Upper lobe of left lung (tissue), 4 donors: ENCODE results near the gene CRYBA4.

Source experiments
- EP300 ChIP-seq, 4 donors: sonication (generic); formaldehyde crosslinking; IDR thresholded peaks; one replicate each; pipeline ENCODE4 v1.5.1; 2017; ENCODE audit warnings: antibody characterized with exemption in 4 of 4, control low read depth in 2 of 4
- POLR2A ChIP-seq, 4 donors: fragments of 450-650 bp; IDR thresholded peaks; one replicate each; pipeline ENCODE4 v1.5.1; 2016 to 2017; ENCODE audit warnings: antibody characterized with exemption in 4 of 4, mild to moderate bottlenecking in 2 of 4
- TF ChIP-seq, protein P1 (sequence below), 6 experiments: fragments of 450-650 bp in 4 of 6; fragments of 200-600 bp in 2 of 6; sonication (generic) in 2 of 6; IDR thresholded peaks; one replicate each; pipeline ENCODE4 v1.5.1; 2016 to 2019; ENCODE audit warnings: antibody characterized with exemption in 6 of 6

DNA sequence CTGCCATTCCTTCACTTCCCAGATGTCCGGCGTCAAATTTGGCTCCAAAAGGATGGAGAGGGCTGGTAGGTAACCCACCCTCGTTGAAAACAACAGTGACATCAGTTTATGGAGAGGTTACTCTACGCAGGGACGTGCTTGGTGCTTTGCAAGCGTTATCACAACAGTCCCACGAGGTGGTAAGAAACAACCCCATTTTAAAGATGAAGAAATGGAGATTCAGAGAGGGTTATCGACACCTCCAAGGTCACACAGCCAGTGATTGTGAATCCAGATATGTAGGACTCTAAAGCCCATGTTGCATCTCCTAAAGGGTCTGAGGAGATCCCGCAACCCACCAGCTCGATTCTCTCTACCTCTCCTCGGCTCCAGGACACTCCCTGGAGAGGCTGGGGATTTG is 36.4 kb downstream of the CRYBA4 start:
- TF ChIP-seq, protein P1, sequence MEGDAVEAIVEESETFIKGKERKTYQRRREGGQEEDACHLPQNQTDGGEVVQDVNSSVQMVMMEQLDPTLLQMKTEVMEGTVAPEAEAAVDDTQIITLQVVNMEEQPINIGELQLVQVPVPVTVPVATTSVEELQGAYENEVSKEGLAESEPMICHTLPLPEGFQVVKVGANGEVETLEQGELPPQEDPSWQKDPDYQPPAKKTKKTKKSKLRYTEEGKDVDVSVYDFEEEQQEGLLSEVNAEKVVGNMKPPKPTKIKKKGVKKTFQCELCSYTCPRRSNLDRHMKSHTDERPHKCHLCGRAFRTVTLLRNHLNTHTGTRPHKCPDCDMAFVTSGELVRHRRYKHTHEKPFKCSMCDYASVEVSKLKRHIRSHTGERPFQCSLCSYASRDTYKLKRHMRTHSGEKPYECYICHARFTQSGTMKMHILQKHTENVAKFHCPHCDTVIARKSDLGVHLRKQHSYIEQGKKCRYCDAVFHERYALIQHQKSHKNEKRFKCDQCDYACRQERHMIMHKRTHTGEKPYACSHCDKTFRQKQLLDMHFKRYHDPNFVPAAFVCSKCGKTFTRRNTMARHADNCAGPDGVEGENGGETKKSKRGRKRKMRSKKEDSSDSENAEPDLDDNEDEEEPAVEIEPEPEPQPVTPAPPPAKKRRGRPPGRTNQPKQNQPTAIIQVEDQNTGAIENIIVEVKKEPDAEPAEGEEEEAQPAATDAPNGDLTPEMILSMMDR (IDR thresholded peaks at IDR 0.05) = no peak
- TF ChIP-seq POLR2A (IDR thresholded peaks at IDR 0.05) (no peak), EP300 (IDR thresholded peaks at IDR 0.05) (no peak)
